ENCODE results near the gene ADA. TPM values are rescaled to one million over a fixed set of nuclear protein-coding genes. Genes with fewer than 3 reads are reported as not detected.
A peak's percentile ranks its signal among the peaks of the same experiment; 100 is the strongest.

Gene ADA
- polyA plus RNA-seq, 4 donors, result 4.3 to 135 (median 101) TPM

GRCh38 chr20:44641325-44641724 is 10.2 kb downstream of the ADA start:
- peaks cover 0 to 7% of the 10 kb centered on the region in 2 donors for H3K9me3 ChIP-seq (ENCODE audit: control insufficient read depth in 2 of 2, insufficient read depth in 1 of 2, low read depth in 1 of 2, low read length in 1 of 2)
- DNase-seq, result no peak
- H3K4me3 ChIP-seq (ENCODE audit: low read depth in 1 of 3, low read length in 3 of 3), result no peak overlapping the region
- no peak for FAIRE-seq
- no peak overlapping the region for H3K27ac ChIP-seq (ENCODE audit: low read depth in 1 of 3, low read length in 2 of 3)
- H3K36me3 ChIP-seq (ENCODE audit: control insufficient read depth in 3 of 3, insufficient read depth in 2 of 3, low read depth in 1 of 3, low read length in 3 of 3), result peaks cover 0 to 8% (median 0%) of the 10 kb centered on the region in 3 donors
- WGBS, 3 donors, result 91 to 97% (median 94%) methylated on average over 5 of the region's 5 CpGs
- H3K27me3 ChIP-seq (ENCODE audit: control insufficient read depth in 3 of 3, insufficient read depth in 3 of 3, low read length in 3 of 3), result no peaks in the 10 kb centered on the region
- H3K4me1 ChIP-seq (ENCODE audit: control insufficient read depth in 3 of 3, insufficient read depth in 2 of 3, low read depth in 1 of 3, low read length in 2 of 3), result peaks cover 12 to 36% (median 15%) of the 10 kb centered on the region in 3 donors

- no peak overlapping the region for H3K27ac ChIP-seq (ENCODE audit: low read depth in 1 of 3, low read length in 2 of 3)
- DNase-seq (no peak), FAIRE-seq (no peak)
- no peak overlapping the region for H3K4me3 ChIP-seq (ENCODE audit: low read depth in 1 of 3, low read length in 3 of 3)
- peaks cover 0 to 10% (median 0%) of the 10 kb centered on the region in 3 donors for H3K36me3 ChIP-seq (ENCODE audit: control insufficient read depth in 3 of 3, insufficient read depth in 2 of 3, low read depth in 1 of 3, low read length in 3 of 3)
- peaks cover 0 to 7% of the 10 kb centered on the region in 2 donors for H3K9me3 ChIP-seq (ENCODE audit: control insufficient read depth in 2 of 2, insufficient read depth in 1 of 2, low read depth in 1 of 2, low read length in 1 of 2)
- H3K4me1 ChIP-seq (ENCODE audit: control insufficient read depth in 3 of 3, insufficient read depth in 2 of 3, low read depth in 1 of 3, low read length in 2 of 3), result peaks cover 12 to 37% (median 15%) of the 10 kb centered on the region in 3 donors
- WGBS, 3 donors, result 57 to 76% (median 69%) methylated on average over 2 of the region's 2 CpGs
- no peaks in the 10 kb centered on the region for H3K27me3 ChIP-seq (ENCODE audit: control insufficient read depth in 3 of 3, insufficient read depth in 3 of 3, low read length in 3 of 3)
Measured at GRCh38 chr20:44640522-44640921, 11.0 kb downstream of the ADA start.

GRCh38 chr20:44637522-44638372 is 13.8 kb downstream of the ADA start:
- 80 to 87% (median 83%) methylated on average over 10 to 11 of the region's 11 CpGs for WGBS, 3 donors
- FAIRE-seq, result no peak
- H3K27ac ChIP-seq (ENCODE audit: low read depth in 1 of 3, low read length in 2 of 3), result no peak overlapping the region

GRCh38 chr20:44637042-44637441 is 14.5 kb downstream of the ADA start:
- no peak overlapping the region for H3K27ac ChIP-seq (ENCODE audit: low read depth in 1 of 3, low read length in 2 of 3)
- peaks cover 0 to 14% (median 0%) of the 10 kb centered on the region in 3 donors for H3K36me3 ChIP-seq (ENCODE audit: control insufficient read depth in 3 of 3, insufficient read depth in 2 of 3, low read depth in 1 of 3, low read length in 3 of 3)
- H3K27me3 ChIP-seq (ENCODE audit: control insufficient read depth in 3 of 3, insufficient read depth in 3 of 3, low read length in 3 of 3), result no peaks in the 10 kb centered on the region
- no peak for DNase-seq
- peaks cover 2 to 39% (median 18%) of the 10 kb centered on the region in 3 donors for H3K4me1 ChIP-seq (ENCODE audit: control insufficient read depth in 3 of 3, insufficient read depth in 2 of 3, low read depth in 1 of 3, low read length in 2 of 3)
- 86 to 99% (median 91%) methylated on average over 5 of the region's 5 CpGs for WGBS, 3 donors
- FAIRE-seq, result no peak
- H3K9me3 ChIP-seq (ENCODE audit: control insufficient read depth in 2 of 2, insufficient read depth in 1 of 2, low read depth in 1 of 2, low read length in 1 of 2), result peaks cover 0 to 7% of the 10 kb centered on the region in 2 donors
- H3K4me3 ChIP-seq (ENCODE audit: low read depth in 1 of 3, low read length in 3 of 3), result no peak overlapping the region

More at GRCh38 chr20:44637522-44638372, 13.8 kb downstream of the ADA start:
- Histone ChIP-seq H3K27me3 (ENCODE audit: control insufficient read depth in 3 of 3, insufficient read depth in 3 of 3, low read length in 3 of 3) (no peaks in the 10 kb centered on the region), H3K4me3 (ENCODE audit: low read depth in 1 of 3, low read length in 3 of 3) (no peak overlapping the region), H3K9me3 (ENCODE audit: control insufficient read depth in 2 of 2, insufficient read depth in 1 of 2, low read depth in 1 of 2, low read length in 1 of 2) (peaks cover 0 to 7% of the 10 kb centered on the region in 2 donors), H3K36me3 (ENCODE audit: control insufficient read depth in 3 of 3, insufficient read depth in 2 of 3, low read depth in 1 of 3, low read length in 3 of 3) (peaks cover 0 to 14% (median 0%) of the 10 kb centered on the region in 3 donors), H3K4me1 (ENCODE audit: control insufficient read depth in 3 of 3, insufficient read depth in 2 of 3, low read depth in 1 of 3, low read length in 2 of 3) (peaks cover 8 to 46% (median 19%) of the 10 kb centered on the region in 3 donors)
- no peak for DNase-seq

GRCh38 chr20:44635877-44636276 is 15.6 kb downstream of the ADA start:
- Histone ChIP-seq H3K27me3 (ENCODE audit: control insufficient read depth in 3 of 3, insufficient read depth in 3 of 3, low read length in 3 of 3) (no peaks in the 10 kb centered on the region), H3K27ac (ENCODE audit: low read depth in 1 of 3, low read length in 2 of 3) (peak overlapping the region in 1 of 3 donors; percentile 24), H3K4me3 (ENCODE audit: low read depth in 1 of 3, low read length in 3 of 3) (no peak overlapping the region), H3K4me1 (ENCODE audit: control insufficient read depth in 3 of 3, insufficient read depth in 2 of 3, low read depth in 1 of 3, low read length in 2 of 3) (peaks cover 0 to 29% (median 12%) of the 10 kb centered on the region in 3 donors), H3K9me3 (ENCODE audit: control insufficient read depth in 2 of 2, insufficient read depth in 1 of 2, low read depth in 1 of 2, low read length in 1 of 2) (peaks cover 0 to 4% of the 10 kb centered on the region in 2 donors), H3K36me3 (ENCODE audit: control insufficient read depth in 3 of 3, insufficient read depth in 2 of 3, low read depth in 1 of 3, low read length in 3 of 3) (peaks cover 0 to 16% (median 0%) of the 10 kb centered on the region in 3 donors)
- no peak for FAIRE-seq
- no peak for DNase-seq
- WGBS, 3 donors, result 88 to 92% (median 91%) methylated on average over 4 of the region's 4 CpGs

GRCh38 chr20:44633872-44634600 is 17.5 kb downstream of the ADA start:
- DNase-seq (peak; percentile 46 to 94), FAIRE-seq (no peak)
- H3K27ac ChIP-seq (ENCODE audit: low read depth in 1 of 3, low read length in 2 of 3), result peak overlapping the region in 2 of 3 donors; percentile 76 to 81
- H3K9me3 ChIP-seq (ENCODE audit: control insufficient read depth in 2 of 2, insufficient read depth in 1 of 2, low read depth in 1 of 2, low read length in 1 of 2), result no peaks in the 10 kb centered on the region
- no peaks in the 10 kb centered on the region for H3K27me3 ChIP-seq (ENCODE audit: control insufficient read depth in 3 of 3, insufficient read depth in 3 of 3, low read length in 3 of 3)
- H3K4me1 ChIP-seq (ENCODE audit: control insufficient read depth in 3 of 3, insufficient read depth in 2 of 3, low read depth in 1 of 3, low read length in 2 of 3), result peaks cover 0 to 26% (median 12%) of the 10 kb centered on the region in 3 donors
- no peak overlapping the region for H3K4me3 ChIP-seq (ENCODE audit: low read depth in 1 of 3, low read length in 3 of 3)
- 23 to 58% (median 49%) methylated on average over 18 of the region's 18 CpGs for WGBS, 3 donors
- H3K36me3 ChIP-seq (ENCODE audit: control insufficient read depth in 3 of 3, insufficient read depth in 2 of 3, low read depth in 1 of 3, low read length in 3 of 3), result peaks cover 0 to 13% (median 0%) of the 10 kb centered on the region in 3 donors

- H3K27ac ChIP-seq (ENCODE audit: low read depth in 1 of 3, low read length in 2 of 3), result peak overlapping the region; percentile 0 to 81 (median 76)
- no peaks in the 10 kb centered on the region for H3K9me3 ChIP-seq (ENCODE audit: control insufficient read depth in 2 of 2, insufficient read depth in 1 of 2, low read depth in 1 of 2, low read length in 1 of 2)
- FAIRE-seq (no peak), DNase-seq (peak; percentile 71)
- peaks cover 0 to 26% (median 12%) of the 10 kb centered on the region in 3 donors for H3K4me1 ChIP-seq (ENCODE audit: control insufficient read depth in 3 of 3, insufficient read depth in 2 of 3, low read depth in 1 of 3, low read length in 2 of 3)
- H3K4me3 ChIP-seq (ENCODE audit: low read depth in 1 of 3, low read length in 3 of 3), result no peak overlapping the region
- WGBS, 3 donors, result 51 to 64% (median 53%) methylated on average over 3 of the region's 3 CpGs
- no peaks in the 10 kb centered on the region for H3K27me3 ChIP-seq (ENCODE audit: control insufficient read depth in 3 of 3, insufficient read depth in 3 of 3, low read length in 3 of 3)
- H3K36me3 ChIP-seq (ENCODE audit: control insufficient read depth in 3 of 3, insufficient read depth in 2 of 3, low read depth in 1 of 3, low read length in 3 of 3), result peaks cover 0 to 19% (median 0%) of the 10 kb centered on the region in 3 donors
Measured at GRCh38 chr20:44633187-44633810, 18.2 kb downstream of the ADA start.

Measured in small intestine (tissue), 7 donors.